Kidney capillary endothelial cell (primary cell): Measurements from ENCODE around the gene MAP1B.

ENCODE experiments used
- DNase-seq: peaks from one replicate; pipeline ENCODE4 v3.0.0-alpha.2; 2018; ENCODE audit warnings: low spot score

MAP1B gene

GRCh38 chr5:72224946-72225463 is 117.7 kb downstream of the MAP1B start:
- no peak for DNase-seq

GRCh38 chr5:72225741-72226140 is 118.5 kb downstream of the MAP1B start:
- DNase-seq = no peak

- DNase-seq = no peak
Observed at GRCh38 chr5:72226950-72227349, 119.7 kb downstream of the MAP1B start.

GRCh38 chr5:72228960-72229359 is 121.7 kb downstream of the MAP1B start:
- no peak for DNase-seq

- no peak for DNase-seq
Observed at GRCh38 chr5:72231991-72232703, 124.9 kb downstream of the MAP1B start.

- no peak for DNase-seq
Observed at GRCh38 chr5:72232838-72233237, 125.6 kb downstream of the MAP1B start.

GRCh38 chr5:72233835-72234234 is 126.6 kb downstream of the MAP1B start:
- no peak for DNase-seq

- peak; percentile 81 for DNase-seq
Observed at GRCh38 chr5:72234265-72234700, 127.0 kb downstream of the MAP1B start.

- DNase-seq = no peak
Observed at GRCh38 chr5:72234868-72235267, 127.6 kb downstream of the MAP1B start.

GRCh38 chr5:72235725-72236124 is 128.4 kb downstream of the MAP1B start:
- DNase-seq = no peak

- DNase-seq = no peak
Observed at GRCh38 chr5:72237415-72237814, 130.1 kb downstream of the MAP1B start.

GRCh38 chr5:72237879-72238278 is 130.6 kb downstream of the MAP1B start:
- DNase-seq = no peak

GRCh38 chr5:72238712-72239445 is 131.6 kb downstream of the MAP1B start:
- no peak for DNase-seq

GRCh38 chr5:72241346-72242003 is 134.2 kb downstream of the MAP1B start:
- no peak for DNase-seq

- DNase-seq = no peak
Observed at GRCh38 chr5:72242796-72243475, 135.7 kb downstream of the MAP1B start.

- DNase-seq = no peak
Observed at GRCh38 chr5:72243706-72244105, 136.4 kb downstream of the MAP1B start.

- DNase-seq = peak; percentile 58
Observed at GRCh38 chr5:72244862-72245371, 137.6 kb downstream of the MAP1B start.

GRCh38 chr5:72245546-72245945 is 138.3 kb downstream of the MAP1B start:
- no peak for DNase-seq

- no peak for DNase-seq
Observed at GRCh38 chr5:72245951-72246532, 138.8 kb downstream of the MAP1B start.

- DNase-seq = no peak
Observed at GRCh38 chr5:72246954-72247442, 139.7 kb downstream of the MAP1B start.

- peak; percentile 85 for DNase-seq
Observed at GRCh38 chr5:72248410-72248981, 141.2 kb downstream of the MAP1B start.
